HG02763 (cell line): Measurements from ENCODE around the gene APOA4.
"Not testable (repeated sequence)": the region's sequence is repeated elsewhere in the genome, so short reads cannot be mapped to it uniquely, and the experiment has no call there.

Experiments
- ATAC-seq: cut with Tn5 transposase; IDR thresholded peaks from one replicate; pipeline ENCODE4 v1.9.1; 2021; ENCODE audit warnings: mild to moderate bottlenecking, moderate library complexity; ENCODE audit not compliant: unreplicated experiment

Gene APOA4

GRCh38 chr11:116807601-116808261 lies 15.4 kb downstream of the APOA4 start:
- ATAC-seq, result no peak

GRCh38 chr11:116804001-116804400 lies 19.1 kb downstream of the APOA4 start:
- ATAC-seq, result no peak

- ATAC-seq, result not testable (repeated sequence)
Measured at GRCh38 chr11:116801662-116802061, 21.4 kb downstream of the APOA4 start.

GRCh38 chr11:116800610-116801009 lies 22.5 kb downstream of the APOA4 start:
- no peak for ATAC-seq

- no peak for ATAC-seq
Measured at GRCh38 chr11:116798368-116798767, 24.7 kb downstream of the APOA4 start.

- no peak for ATAC-seq
Measured at GRCh38 chr11:116797816-116798215, 25.3 kb downstream of the APOA4 start.

GRCh38 chr11:116796548-116796947 lies 26.6 kb downstream of the APOA4 start:
- no peak for ATAC-seq

- ATAC-seq, result no peak
Measured at GRCh38 chr11:116794851-116795250, 28.3 kb downstream of the APOA4 start.

GRCh38 chr11:116793772-116794097 lies 29.4 kb downstream of the APOA4 start:
- ATAC-seq, result no peak

- no peak for ATAC-seq
Measured at GRCh38 chr11:116792869-116793771, 30.0 kb downstream of the APOA4 start.

GRCh38 chr11:116792144-116792868 lies 30.8 kb downstream of the APOA4 start:
- no peak for ATAC-seq

- ATAC-seq, result no peak
Measured at GRCh38 chr11:116791813-116792143, 31.3 kb downstream of the APOA4 start, which contains the start of gene APOA5. Gene APOA5, minus strand, starts transcription at chr11:116791879. Its CDS starts 19 bp downstream, at chr11:116791860.

GRCh38 chr11:116791002-116791812 lies 31.9 kb downstream of the APOA4 start:
- ATAC-seq, result no peak

- ATAC-seq, result no peak
Measured at GRCh38 chr11:116790167-116791001, 32.7 kb downstream of the APOA4 start.

GRCh38 chr11:116788975-116789374 lies 34.1 kb downstream of the APOA4 start:
- ATAC-seq, result no peak

GRCh38 chr11:116788534-116788933 lies 34.6 kb downstream of the APOA4 start:
- no peak for ATAC-seq

- peak; percentile 90 for ATAC-seq
Measured at GRCh38 chr11:116787786-116788486, 35.2 kb downstream of the APOA4 start, which contains the start of gene ZPR1. Gene ZPR1, minus strand, starts transcription at chr11:116788023. Its CDS starts 33 bp downstream, at chr11:116787990.

- no peak for ATAC-seq
Measured at GRCh38 chr11:116787436-116787785, 35.7 kb downstream of the APOA4 start.

- no peak for ATAC-seq
Measured at GRCh38 chr11:116786966-116787365, 36.1 kb downstream of the APOA4 start.
